ENCODE results near the gene PPFIA1. TPM values are rescaled to one million over a fixed set of nuclear protein-coding genes. Genes with fewer than 3 reads are reported as not detected.

PPFIA1 gene
- total and polyA plus RNA-seq, 2 of the 13 experiments (the other 11 are each of a cell fraction or from before 2014, with no cell fraction given) = 29.9 to 45.2 TPM

DNA sequence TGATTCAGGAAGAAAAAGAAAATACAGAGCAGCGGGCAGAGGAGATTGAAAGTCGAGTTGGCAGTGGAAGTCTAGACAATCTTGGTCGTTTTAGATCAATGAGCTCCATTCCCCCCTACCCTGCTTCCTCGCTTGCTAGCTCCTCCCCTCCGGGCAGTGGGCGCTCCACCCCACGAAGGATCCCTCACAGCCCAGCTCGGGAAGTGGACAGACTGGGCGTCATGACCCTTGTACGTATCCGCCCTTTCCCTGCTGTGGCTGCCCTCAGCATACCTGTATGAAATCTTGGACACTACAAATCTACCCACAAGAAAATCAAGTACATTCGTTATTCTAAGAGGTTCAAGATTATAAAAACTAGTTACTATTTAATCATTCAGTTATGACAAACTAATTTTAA lies 77.7 kb downstream of the PPFIA1 start:
- BruUV-seq (replicated peaks) = no TSS peak
- H3K9me3 ChIP-seq (ENCODE audit: low read length) = no peaks in the 10 kb centered on the region
- H2AFZ ChIP-seq (ENCODE audit: low read length) = no peak overlapping the region
- FAIRE-seq = no peak
- no peaks in the 10 kb centered on the region for H3K27me3 ChIP-seq (ENCODE audit: control insufficient read depth in 1 of 2, insufficient read depth in 2 of 2, low read length in 2 of 2)
- no peak for ATAC-seq
- H4K20me1 ChIP-seq (ENCODE audit: insufficient read depth, low read length) = no peaks in the 10 kb centered on the region
- H3K4me1 ChIP-seq (ENCODE audit: insufficient read depth, low read length) = no peaks in the 10 kb centered on the region
- H3K79me2 ChIP-seq (ENCODE audit: insufficient read depth, low read length) = no peaks in the 10 kb centered on the region
- DNase-seq (ENCODE audit: low spot score) = no peak
- TF ChIP-seq EP300 (IDR thresholded peaks at IDR 0.05; ENCODE audit: low read depth in 2 of 2, low read length in 2 of 2) = no peak
- TF ChIP-seq EP300 (CRISPR knock-in tag; IDR thresholded peaks at IDR 0.05; ENCODE audit: borderline replicate concordance) = no peak
- TF ChIP-seq SKI (IDR thresholded peaks at IDR 0.05; ENCODE audit: partially characterized antibody) = no peak
- TF ChIP-seq ZNF788 (CRISPR knock-in tag; IDR thresholded peaks at IDR 0.05; ENCODE audit: borderline replicate concordance) = no peak
- TF ChIP-seq ZIK1 (CRISPR knock-in tag; IDR thresholded peaks at IDR 0.05; ENCODE audit: borderline replicate concordance, low read depth) = no peak
- TF ChIP-seq, protein P1, sequence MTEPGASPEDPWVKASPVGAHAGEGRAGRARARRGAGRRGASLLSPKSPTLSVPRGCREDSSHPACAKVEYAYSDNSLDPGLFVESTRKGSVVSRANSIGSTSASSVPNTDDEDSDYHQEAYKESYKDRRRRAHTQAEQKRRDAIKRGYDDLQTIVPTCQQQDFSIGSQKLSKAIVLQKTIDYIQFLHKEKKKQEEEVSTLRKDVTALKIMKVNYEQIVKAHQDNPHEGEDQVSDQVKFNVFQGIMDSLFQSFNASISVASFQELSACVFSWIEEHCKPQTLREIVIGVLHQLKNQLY (CRISPR knock-in tag; IDR thresholded peaks at IDR 0.05) = no peak
- no peak for TF ChIP-seq ZFP36L1 (CRISPR knock-in tag; IDR thresholded peaks at IDR 0.05)
- TF ChIP-seq ZKSCAN1 (IDR thresholded peaks at IDR 0.05; ENCODE audit: low read length) = no peak
- no peak overlapping the region for H3K9ac ChIP-seq (ENCODE audit: insufficient read depth, low read depth, low read length)
- ChIA-PET CTCF (ENCODE audit: low intra/inter-chr PET ratio, low total read pairs) (no interaction called here), POLR2A (no interaction called here)
- H3K27ac ChIP-seq (ENCODE audit: extremely low read length, insufficient read depth, low read length) = no peak overlapping the region
- H3K4me3 ChIP-seq (replicated peaks in 1 of 3; ENCODE audit: insufficient read depth in 1 of 3, low read depth in 2 of 3, low read length in 3 of 3) = no peak overlapping the region
- 90% methylated on average over 12 of the region's 12 CpGs for WGBS (ENCODE audit: low lambda C conversion rate)
- in situ Hi-C loops (cut with HindIII; ENCODE audit: extremely low pct_ligation_motif_present, low pct_unique_long_range_greater_than_20kb) = no loop called here
- H3K4me2 ChIP-seq (ENCODE audit: low read depth, low read length) = no peak overlapping the region
- H3K36me3 ChIP-seq (replicated peaks in 1 of 2; ENCODE audit: control insufficient read depth in 1 of 2, insufficient read depth in 2 of 2, low read length in 2 of 2) = peaks cover 18 to 59% of the 10 kb centered on the region in 2 experiments
- intact Hi-C loops (cut with micrococcal nuclease; ENCODE audit: unreplicated experiment) = no loop called here

DNA sequence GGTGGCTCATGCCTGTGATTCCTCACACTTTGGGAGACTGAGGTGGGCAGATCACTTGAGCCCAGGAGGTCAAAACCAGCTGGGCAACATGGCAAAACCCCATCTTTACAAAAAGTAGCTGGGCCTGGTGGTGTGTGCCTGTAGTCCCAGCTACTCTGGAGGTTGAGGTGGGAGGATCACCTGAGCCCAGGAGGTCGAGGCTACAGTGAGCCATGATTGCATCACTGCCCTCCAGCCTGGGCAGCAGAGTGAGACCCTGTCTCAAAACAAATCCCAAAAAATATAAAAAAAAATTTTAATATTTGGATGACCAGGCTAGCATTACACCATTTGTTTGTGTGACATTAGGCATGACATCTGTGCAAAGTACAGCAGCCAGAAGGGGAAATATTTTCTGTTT lies 78.1 kb downstream of the PPFIA1 start:
- Histone ChIP-seq H3K9me3 (ENCODE audit: low read length) (no peaks in the 10 kb centered on the region), H3K79me2 (ENCODE audit: insufficient read depth, low read length) (no peaks in the 10 kb centered on the region), H3K27ac (ENCODE audit: extremely low read length, insufficient read depth, low read length) (no peak overlapping the region), H3K9ac (ENCODE audit: insufficient read depth, low read depth, low read length) (no peak overlapping the region), H3K36me3 (replicated peaks in 1 of 2; ENCODE audit: control insufficient read depth in 1 of 2, insufficient read depth in 2 of 2, low read length in 2 of 2) (peaks cover 16 to 57% of the 10 kb centered on the region in 2 experiments), H3K27me3 (ENCODE audit: control insufficient read depth in 1 of 2, insufficient read depth in 2 of 2, low read length in 2 of 2) (no peaks in the 10 kb centered on the region), H2AFZ (ENCODE audit: low read length) (no peak overlapping the region), H3K4me2 (ENCODE audit: low read depth, low read length) (no peak overlapping the region), H3K4me1 (ENCODE audit: insufficient read depth, low read length) (no peaks in the 10 kb centered on the region), H4K20me1 (ENCODE audit: insufficient read depth, low read length) (no peaks in the 10 kb centered on the region), H3K4me3 (replicated peaks in 1 of 3; ENCODE audit: insufficient read depth in 1 of 3, low read depth in 2 of 3, low read length in 3 of 3) (no peak overlapping the region)
- ATAC-seq = no peak
- FAIRE-seq = no peak
- ChIA-PET CTCF (ENCODE audit: low intra/inter-chr PET ratio, low total read pairs) (no interaction called here), POLR2A (no interaction called here)
- 83% methylated on average over 1 of the region's 1 CpG for WGBS (ENCODE audit: low lambda C conversion rate)
- BruUV-seq (replicated peaks) = no TSS peak
- no peak for DNase-seq (ENCODE audit: low spot score)
- in situ Hi-C loops (cut with HindIII; ENCODE audit: extremely low pct_ligation_motif_present, low pct_unique_long_range_greater_than_20kb) (no loop called here), intact Hi-C loops (cut with micrococcal nuclease; ENCODE audit: unreplicated experiment) (no loop called here)
- TF ChIP-seq CAMTA2 (CRISPR knock-in tag; IDR thresholded peaks at IDR 0.05; ENCODE audit: borderline replicate concordance) = no peak
- TF ChIP-seq ZNF121 (CRISPR knock-in tag; IDR thresholded peaks at IDR 0.05) = peak; percentile 63
- TF ChIP-seq, protein P2, sequence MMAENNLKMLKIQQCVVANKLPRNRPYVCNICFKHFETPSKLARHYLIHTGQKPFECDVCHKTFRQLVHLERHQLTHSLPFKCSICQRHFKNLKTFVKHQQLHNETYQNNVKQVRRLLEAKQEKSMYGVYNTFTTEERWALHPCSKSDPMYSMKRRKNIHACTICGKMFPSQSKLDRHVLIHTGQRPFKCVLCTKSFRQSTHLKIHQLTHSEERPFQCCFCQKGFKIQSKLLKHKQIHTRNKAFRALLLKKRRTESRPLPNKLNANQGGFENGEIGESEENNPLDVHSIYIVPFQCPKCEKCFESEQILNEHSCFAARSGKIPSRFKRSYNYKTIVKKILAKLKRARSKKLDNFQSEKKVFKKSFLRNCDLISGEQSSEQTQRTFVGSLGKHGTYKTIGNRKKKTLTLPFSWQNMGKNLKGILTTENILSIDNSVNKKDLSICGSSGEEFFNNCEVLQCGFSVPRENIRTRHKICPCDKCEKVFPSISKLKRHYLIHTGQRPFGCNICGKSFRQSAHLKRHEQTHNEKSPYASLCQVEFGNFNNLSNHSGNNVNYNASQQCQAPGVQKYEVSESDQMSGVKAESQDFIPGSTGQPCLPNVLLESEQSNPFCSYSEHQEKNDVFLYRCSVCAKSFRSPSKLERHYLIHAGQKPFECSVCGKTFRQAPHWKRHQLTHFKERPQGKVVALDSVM (CRISPR knock-in tag; IDR thresholded peaks at IDR 0.05) = peak; percentile 26; the same call in 1 of the 2 replicates
- TF ChIP-seq, protein P3, sequence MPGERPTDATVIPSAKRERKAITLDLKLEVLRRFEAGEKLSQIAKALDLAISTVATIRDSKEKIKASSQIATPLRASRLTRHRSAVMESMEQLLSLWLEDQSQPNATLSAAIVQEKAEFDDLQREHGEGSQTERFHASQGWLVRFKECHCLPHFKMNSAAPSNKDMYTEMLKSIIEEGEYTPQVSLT (CRISPR knock-in tag; IDR thresholded peaks at IDR 0.05; ENCODE audit: borderline replicate concordance, low read depth) = no peak

Data from HepG2 (cell line).